Kasumi-1 (cell line): Measurements from ENCODE around the gene PLD6.

Source experiments
- DNase-seq, 2 experiments: peaks; one replicate each; lab custom pipeline; 2025; lab: John Stamatoyannopoulos, UW

The PLD6 gene

GRCh38 chr17:17227608-17228520 lies 21.7 kb upstream of the PLD6 start:
- DNase-seq = no peak

GRCh38 chr17:17226451-17227265 lies 20.5 kb upstream of the PLD6 start:
- DNase-seq = no peak

- no peak for DNase-seq
These were observed 19.8 kb upstream of the PLD6 start for GRCh38 chr17:17225901-17226300.

- DNase-seq = no peak
These were observed 18.0 kb upstream of the PLD6 start for GRCh38 chr17:17224137-17224536.

- no peak for DNase-seq
These were observed 17.6 kb upstream of the PLD6 start for GRCh38 chr17:17223736-17224135.

GRCh38 chr17:17221329-17221728 lies 15.2 kb upstream of the PLD6 start:
- no peak for DNase-seq

- DNase-seq = no peak
These were observed 14.4 kb upstream of the PLD6 start for GRCh38 chr17:17220529-17220928.

GRCh38 chr17:17217995-17218394 lies 11.9 kb upstream of the PLD6 start:
- DNase-seq = no peak

- no peak for DNase-seq
These were observed 10.6 kb upstream of the PLD6 start for GRCh38 chr17:17216776-17217175.

GRCh38 chr17:17216236-17216635 lies 10.1 kb upstream of the PLD6 start:
- DNase-seq = no peak

GRCh38 chr17:17215575-17215974 lies 9.4 kb upstream of the PLD6 start:
- DNase-seq = no peak

- no peak for DNase-seq
These were observed 8.7 kb upstream of the PLD6 start for GRCh38 chr17:17214646-17215436.

GRCh38 chr17:17213775-17214174 lies 7.6 kb upstream of the PLD6 start:
- DNase-seq = no peak

GRCh38 chr17:17207998-17208397 lies 1.9 kb upstream of the PLD6 start:
- no peak for DNase-seq

GRCh38 chr17:17206913-17207335 lies 791 bp upstream of the PLD6 start:
- DNase-seq = no peak

GRCh38 chr17:17205368-17206123 lies 587 bp downstream of the PLD6 start:
- DNase-seq = no peak

GRCh38 chr17:17204635-17205231 lies 1.4 kb downstream of the PLD6 start:
- DNase-seq = no peak

- DNase-seq = no peak
These were observed 2.0 kb downstream of the PLD6 start for GRCh38 chr17:17204041-17204591.

- DNase-seq = no peak
These were observed 2.9 kb downstream of the PLD6 start for GRCh38 chr17:17203173-17203730.

GRCh38 chr17:17201907-17202306 lies 4.2 kb downstream of the PLD6 start:
- DNase-seq = no peak
